Activated T-helper 1 cell treated with anti-CD3 and anti-CD28 coated beads, Interleukin-12 subunit alpha, Interleukin-12 subunit beta, Interleukin-2, Interleukin-4 antibody, amounts not matched to agents 30 ng/mL and 10 ng/mL and 1 ng/mL, durations not matched to agents 14 hours and 24 hours and 36 hours (primary cell): ENCODE data around the gene RET. TPM values are rescaled to one million over a fixed set of nuclear protein-coding genes. Genes with fewer than 3 reads are reported as not detected.

Source experiments
- DNase-seq: peaks from one replicate; pipeline ENCODE4 v3.0.0; 2021; ENCODE audit warnings: low spot score
- H3K27ac Mint-ChIP-seq: one replicate; pipeline ENCODE4 v1.8.0; 2021; ENCODE audit warnings: mild to moderate bottlenecking, mixed read lengths
- H3K27me3 Mint-ChIP-seq: one replicate; pipeline ENCODE4 v1.8.0; 2022; ENCODE audit warnings: mild to moderate bottlenecking, moderate library complexity, mixed read lengths; ENCODE audit not compliant: insufficient read depth
- H3K36me3 Mint-ChIP-seq: one replicate; pipeline ENCODE4 v1.8.0; 2021; ENCODE audit warnings: low read depth, mixed read lengths
- H3K4me1 Mint-ChIP-seq: one replicate; pipeline ENCODE4 v1.8.0; 2021; ENCODE audit warnings: low read depth, mixed read lengths
- H3K4me3 Mint-ChIP-seq: one replicate; pipeline ENCODE4 v1.8.0; 2021; ENCODE audit warnings: mild to moderate bottlenecking, moderate library complexity, mixed read lengths
- H3K9me3 Mint-ChIP-seq: one replicate; pipeline ENCODE4 v1.8.0; 2021; ENCODE audit warnings: mixed read lengths
- intact Hi-C: fragments of 100-400 bp; cut with micrococcal nuclease; formaldehyde crosslinking; loops from one replicate; pipeline ENCODE4 v1.15.1; 2024
- total RNA-seq: library from RNA; stranded (reverse); gene quantifications from 2 replicates; pipeline ENCODE4 v1.2.3, GENCODE V29; 2022

The RET gene
- total RNA-seq, 1 donor from 2014 or later = 0.31 TPM

DNA sequence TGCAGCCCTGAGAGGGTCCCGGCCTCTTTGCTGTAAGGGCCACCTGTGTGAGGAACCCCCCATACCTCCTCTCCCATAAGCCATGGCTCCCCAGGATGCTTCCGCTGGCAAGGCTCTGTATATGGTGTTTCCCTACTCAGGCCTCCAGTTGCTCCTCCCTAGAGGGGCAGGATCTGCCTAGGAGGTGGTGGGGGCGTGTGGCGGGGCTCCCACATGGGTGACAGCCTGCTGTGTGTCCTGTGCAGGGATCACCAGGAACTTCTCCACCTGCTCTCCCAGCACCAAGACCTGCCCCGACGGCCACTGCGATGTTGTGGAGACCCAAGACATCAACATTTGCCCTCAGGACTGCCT is 35.7 kb downstream of the RET start:
- H3K27ac Mint-ChIP-seq = no peak overlapping the region
- H3K9me3 Mint-ChIP-seq = no peaks in the 10 kb centered on the region
- DNase-seq = no peak
- intact Hi-C loops = no loop called here
- H3K27me3 Mint-ChIP-seq = no peaks in the 10 kb centered on the region
- H3K4me1 Mint-ChIP-seq = peaks cover 10% of the 10 kb centered on the region
- no peak overlapping the region for H3K4me3 Mint-ChIP-seq
- H3K36me3 Mint-ChIP-seq = no peaks in the 10 kb centered on the region

DNA sequence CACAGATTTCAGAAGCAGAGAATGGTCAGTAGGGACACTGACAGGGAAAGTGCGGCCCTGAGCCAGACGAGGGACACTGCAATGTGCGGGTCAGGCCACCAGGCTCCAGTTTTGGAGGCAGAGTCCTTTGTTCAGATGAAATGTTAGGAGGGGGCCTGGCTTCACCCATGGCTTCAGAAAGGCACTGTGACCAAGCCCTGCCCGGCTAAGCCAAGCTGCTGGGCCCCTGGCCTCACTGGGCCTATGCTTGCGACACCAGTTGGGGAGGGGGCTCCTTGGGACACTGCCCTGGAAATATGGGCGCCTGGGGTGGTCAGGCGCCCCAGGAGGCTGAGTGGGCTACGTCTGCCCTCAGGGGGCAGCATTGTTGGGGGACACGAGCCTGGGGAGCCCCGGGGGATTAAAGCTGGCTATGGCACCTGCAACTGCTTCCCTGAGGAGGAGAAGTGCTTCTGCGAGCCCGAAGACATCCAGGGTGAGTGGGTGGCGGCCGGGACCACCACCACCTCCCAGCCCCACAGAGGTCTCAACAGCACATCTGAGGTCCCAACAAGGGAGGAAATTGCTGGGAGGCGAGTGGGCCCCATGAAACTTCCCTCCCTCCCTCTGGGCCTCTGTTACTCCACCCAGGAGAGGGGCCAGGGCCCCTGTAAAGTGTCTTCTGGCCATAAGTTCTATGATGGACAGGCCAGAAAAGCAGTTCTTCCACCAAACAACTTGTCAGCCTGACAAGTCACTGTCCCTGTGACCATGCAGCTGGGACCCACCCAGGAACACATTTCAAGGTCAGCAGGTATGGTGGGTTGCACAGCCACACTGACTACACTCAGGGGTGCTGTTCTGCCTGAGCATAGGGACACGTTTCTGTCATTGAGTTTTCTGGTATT is 36.6 kb downstream of the RET start:
- no peaks in the 10 kb centered on the region for H3K36me3 Mint-ChIP-seq
- DNase-seq = no peak
- H3K9me3 Mint-ChIP-seq = no peaks in the 10 kb centered on the region
- intact Hi-C loops = no loop called here
- no peak overlapping the region for H3K4me3 Mint-ChIP-seq
- H3K27me3 Mint-ChIP-seq = no peaks in the 10 kb centered on the region
- H3K4me1 Mint-ChIP-seq = peaks cover 10% of the 10 kb centered on the region
- H3K27ac Mint-ChIP-seq = no peak overlapping the region

DNA sequence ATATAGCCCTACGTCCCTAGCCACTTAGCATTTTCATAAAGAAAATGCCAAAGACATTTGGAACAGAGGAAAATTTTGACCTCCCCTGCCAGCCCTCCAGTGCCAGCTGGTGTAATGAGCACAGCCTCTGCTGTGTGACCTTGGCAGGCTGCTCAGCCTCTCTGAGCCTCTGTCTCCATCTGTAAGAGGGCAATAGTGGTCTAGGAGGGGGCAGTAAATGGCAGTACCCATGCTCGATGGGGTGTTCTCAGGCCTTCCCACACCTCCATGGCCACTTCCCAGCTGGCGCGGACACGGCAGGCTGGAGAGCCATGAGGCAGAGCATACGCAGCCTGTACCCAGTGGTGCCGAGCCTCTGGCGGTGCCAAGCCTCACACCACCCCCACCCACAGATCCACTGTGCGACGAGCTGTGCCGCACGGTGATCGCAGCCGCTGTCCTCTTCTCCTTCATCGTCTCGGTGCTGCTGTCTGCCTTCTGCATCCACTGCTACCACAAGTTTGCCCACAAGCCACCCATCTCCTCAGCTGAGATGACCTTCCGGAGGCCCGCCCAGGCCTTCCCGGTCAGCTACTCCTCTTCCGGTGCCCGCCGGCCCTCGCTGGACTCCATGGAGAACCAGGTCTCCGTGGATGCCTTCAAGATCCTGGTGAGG is 37.3 kb downstream of the RET start:
- DNase-seq = no peak
- Mint-ChIP-seq H3K36me3 (no peaks in the 10 kb centered on the region), H3K27ac (no peak overlapping the region), H3K27me3 (no peaks in the 10 kb centered on the region), H3K4me3 (no peak overlapping the region), H3K9me3 (no peaks in the 10 kb centered on the region), H3K4me1 (peaks cover 16% of the 10 kb centered on the region)
- intact Hi-C loops = no loop called here

DNA sequence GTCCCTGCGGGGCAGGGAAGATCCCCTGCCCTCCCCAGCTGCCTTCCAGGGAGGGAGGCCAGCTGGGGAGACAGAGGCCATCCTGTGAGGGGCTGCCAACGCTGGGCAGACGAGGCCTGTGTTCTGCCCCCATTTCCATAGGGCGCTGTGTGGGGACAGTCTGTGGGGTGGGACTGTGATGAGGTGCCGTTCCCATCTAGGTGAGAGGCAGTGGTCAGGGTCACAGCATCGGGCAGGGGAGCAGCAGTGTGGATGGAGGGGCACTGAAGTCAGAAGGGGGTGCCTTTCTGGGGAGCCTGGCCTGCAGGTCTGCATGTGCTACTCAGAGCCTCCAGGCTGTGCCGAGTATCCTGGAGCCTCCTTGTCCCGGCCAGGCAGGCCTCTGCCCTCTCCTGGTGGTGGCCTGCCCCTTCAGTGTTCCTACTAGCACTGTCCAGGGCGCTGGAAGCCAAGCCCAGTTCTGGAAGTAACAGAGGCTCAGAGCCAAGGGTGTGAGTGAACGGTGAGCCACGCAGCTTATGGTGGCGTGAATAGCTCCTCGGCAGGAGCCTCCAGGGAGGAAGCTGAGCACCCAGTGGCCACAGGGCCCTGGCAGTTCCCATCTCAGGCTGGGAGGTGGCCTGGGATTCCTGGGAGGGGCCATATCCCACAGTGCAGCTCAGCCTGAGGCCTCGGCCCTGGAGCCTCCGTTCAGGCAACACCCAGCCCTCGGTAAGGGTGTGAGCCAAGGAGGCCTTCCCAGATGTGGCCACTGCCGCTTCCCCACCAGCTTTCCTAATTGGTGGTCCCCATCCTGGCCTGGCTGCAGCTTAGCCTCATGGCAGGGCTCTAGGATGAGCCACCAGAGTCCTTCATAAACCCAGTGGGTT is 38.1 kb downstream of the RET start:
- intact Hi-C loops = no loop called here
- H3K4me1 Mint-ChIP-seq = peaks cover 22% of the 10 kb centered on the region
- no peaks in the 10 kb centered on the region for H3K27me3 Mint-ChIP-seq
- DNase-seq = no peak
- H3K27ac Mint-ChIP-seq = no peak overlapping the region
- no peak overlapping the region for H3K4me3 Mint-ChIP-seq
- no peaks in the 10 kb centered on the region for H3K36me3 Mint-ChIP-seq
- H3K9me3 Mint-ChIP-seq = no peaks in the 10 kb centered on the region

DNA sequence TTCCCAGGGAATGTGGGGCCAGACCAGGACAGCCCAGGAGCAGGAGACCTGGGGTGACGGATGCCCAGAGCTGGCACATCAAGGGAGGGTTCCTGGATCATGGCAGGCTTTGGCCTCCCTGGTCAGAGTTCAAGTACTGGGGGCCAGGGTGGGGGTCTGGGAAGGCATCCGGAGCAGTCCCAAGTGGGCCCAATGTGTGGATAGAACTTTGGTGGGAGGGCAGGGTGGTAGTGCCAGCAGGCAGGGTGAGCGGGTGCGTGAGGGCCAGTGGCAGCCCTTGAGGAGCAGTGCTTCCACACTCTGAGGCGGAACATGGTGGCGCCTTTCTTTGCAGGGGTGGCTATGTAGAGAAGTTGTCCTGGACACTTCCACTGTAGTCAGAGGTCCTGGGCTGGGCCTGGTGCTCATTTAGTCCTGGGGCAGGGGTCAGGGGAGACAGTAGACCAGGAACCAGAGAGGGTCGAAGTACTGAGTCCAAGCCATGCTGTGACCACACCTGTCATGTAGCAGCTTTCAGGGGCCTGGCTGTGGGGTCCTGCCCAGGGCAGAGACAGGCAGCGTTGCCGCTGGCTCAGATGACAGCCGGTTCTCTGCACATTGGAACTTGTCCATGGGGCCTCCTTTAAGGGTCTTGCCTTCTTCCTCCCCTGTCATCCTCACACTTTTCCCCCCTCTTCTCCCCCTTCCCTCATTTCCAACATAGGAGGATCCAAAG is 39.2 kb downstream of the RET start:
- Mint-ChIP-seq H3K27ac (no peak overlapping the region), H3K27me3 (no peaks in the 10 kb centered on the region), H3K36me3 (no peaks in the 10 kb centered on the region), H3K4me3 (no peak overlapping the region), H3K4me1 (peaks cover 24% of the 10 kb centered on the region), H3K9me3 (no peaks in the 10 kb centered on the region)
- no peak for DNase-seq
- intact Hi-C loops = no loop called here

DNA sequence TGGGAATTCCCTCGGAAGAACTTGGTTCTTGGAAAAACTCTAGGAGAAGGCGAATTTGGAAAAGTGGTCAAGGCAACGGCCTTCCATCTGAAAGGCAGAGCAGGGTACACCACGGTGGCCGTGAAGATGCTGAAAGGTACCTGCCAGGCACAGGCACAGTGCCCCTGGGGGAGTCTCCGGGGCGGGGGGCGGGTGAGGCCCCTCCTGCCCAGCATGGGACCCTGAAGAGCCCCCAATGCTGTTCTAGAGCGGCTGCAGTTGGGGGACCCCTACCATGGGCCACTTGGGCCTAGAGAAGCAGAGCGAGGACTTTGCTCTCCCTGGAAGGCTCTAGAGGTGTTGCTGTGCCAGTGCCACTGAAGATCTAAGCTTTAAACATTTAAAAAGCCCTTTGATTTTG is 39.7 kb downstream of the RET start:
- DNase-seq = no peak
- Mint-ChIP-seq H3K27me3 (no peaks in the 10 kb centered on the region), H3K36me3 (no peaks in the 10 kb centered on the region), H3K4me1 (peaks cover 29% of the 10 kb centered on the region), H3K4me3 (no peak overlapping the region), H3K27ac (no peak overlapping the region), H3K9me3 (no peaks in the 10 kb centered on the region)
- intact Hi-C loops = no loop called here

DNA sequence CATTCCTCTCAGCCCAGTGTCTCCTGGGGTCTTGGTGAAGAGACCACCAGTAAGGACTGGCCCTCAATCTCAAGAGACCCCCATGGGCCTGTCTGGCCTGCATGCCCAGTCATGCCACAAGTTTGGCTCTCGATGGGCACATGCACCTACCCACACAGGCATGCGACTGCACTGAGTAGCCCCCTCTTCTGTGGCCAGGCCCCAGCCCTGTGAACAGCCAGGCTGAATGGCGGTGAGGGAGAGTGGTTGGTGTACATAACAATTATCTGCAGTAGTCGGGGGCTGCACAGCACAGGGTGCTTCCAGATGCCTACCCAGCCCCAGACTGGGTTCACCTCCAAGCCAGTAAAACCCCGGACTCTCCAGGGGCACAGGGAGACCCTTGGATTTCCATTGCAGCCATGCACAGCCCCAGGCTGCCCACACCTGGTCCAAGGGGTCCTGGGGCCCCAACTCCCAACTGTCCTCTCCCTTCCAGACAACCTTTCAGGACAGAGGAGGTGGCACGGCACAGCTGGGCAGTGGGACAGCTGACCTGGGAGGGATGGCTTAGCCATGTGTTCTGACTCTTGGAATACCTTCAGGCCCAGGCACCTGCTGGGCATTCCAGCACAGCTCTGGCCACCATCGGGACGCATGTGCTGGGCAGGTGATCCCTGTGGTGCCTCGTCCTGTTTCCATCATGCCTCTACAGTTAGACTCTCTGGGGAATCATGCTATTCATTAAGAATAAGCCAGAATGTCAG is 40.3 kb downstream of the RET start:
- Mint-ChIP-seq H3K4me3 (no peak overlapping the region), H3K9me3 (no peaks in the 10 kb centered on the region), H3K4me1 (peaks cover 35% of the 10 kb centered on the region), H3K27me3 (no peaks in the 10 kb centered on the region), H3K27ac (no peak overlapping the region), H3K36me3 (no peaks in the 10 kb centered on the region)
- intact Hi-C loops = no loop called here
- no peak for DNase-seq

DNA sequence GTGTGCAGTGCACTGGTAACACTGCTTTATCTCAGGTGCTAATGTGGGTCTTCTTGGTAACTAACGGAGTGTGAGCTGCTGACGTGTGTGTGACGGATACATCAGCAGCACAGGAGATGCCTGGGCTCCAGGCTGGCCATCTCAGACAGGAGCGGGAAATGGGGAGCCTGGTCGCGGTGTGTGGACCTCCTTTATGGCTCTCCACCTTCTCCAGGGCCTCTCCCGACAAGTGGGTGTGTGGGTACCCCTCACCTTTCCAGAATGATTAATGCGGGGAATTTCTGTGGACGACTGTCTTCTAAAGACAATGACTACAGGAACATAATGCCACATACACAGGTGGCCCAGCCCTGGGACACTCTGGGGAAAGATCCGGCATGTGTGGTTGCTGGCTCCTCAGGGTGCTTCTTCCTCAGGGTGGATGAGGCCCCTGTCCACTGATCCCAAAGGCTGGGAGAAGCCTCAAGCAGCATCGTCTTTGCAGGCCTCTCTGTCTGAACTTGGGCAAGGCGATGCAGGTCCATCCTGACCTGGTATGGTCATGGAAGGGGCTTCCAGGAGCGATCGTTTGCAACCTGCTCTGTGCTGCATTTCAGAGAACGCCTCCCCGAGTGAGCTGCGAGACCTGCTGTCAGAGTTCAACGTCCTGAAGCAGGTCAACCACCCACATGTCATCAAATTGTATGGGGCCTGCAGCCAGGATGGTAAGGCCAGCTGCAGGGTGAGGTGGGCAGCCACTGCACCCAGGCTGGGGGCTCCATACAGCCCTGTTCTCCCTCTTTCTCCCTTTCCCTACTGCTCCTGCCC is 41.1 kb downstream of the RET start:
- Mint-ChIP-seq H3K4me3 (no peak overlapping the region), H3K27ac (no peak overlapping the region)
- intact Hi-C loops = no loop called here

DNA sequence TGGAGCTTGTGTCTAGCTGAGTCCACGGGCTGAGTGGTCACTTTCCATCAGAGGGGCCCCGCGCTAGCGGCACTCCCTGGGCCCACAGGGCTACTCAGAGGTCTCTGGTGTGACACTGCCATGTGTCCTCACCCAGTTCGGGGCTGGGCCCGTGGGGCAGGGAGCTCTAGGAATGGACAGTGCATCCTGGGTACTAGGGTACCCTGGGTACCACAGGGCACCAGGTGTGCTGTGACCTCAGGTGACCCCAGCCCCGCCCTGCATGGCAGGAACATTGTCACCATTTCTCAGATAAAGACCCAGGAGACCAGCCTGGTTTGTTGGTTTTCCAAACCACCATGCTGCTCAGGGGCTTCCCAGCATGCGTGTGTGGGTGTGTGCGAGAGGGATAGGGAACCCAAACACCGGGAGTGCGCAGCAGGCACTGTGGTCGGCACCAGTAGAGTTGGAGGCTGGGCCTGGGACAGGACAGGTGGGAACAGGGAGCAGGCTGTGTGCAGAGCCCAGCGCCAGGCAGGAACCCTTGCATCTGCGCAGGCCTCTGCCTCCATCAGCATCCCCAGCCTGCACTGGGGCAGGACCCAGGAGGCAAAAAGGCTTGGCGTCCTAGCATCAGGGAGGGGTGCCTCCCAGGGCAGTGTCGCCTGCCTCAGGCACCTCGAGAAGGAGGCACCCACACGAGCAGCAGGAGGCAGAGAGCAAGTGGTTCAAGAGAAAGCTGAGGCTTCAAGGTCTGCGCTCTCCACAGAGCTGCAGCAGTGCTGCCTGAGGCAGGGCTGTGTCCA is 42.0 kb downstream of the RET start:
- peak overlapping the region; percentile 70 for H3K27ac Mint-ChIP-seq
- H3K36me3 Mint-ChIP-seq = no peaks in the 10 kb centered on the region
- no peaks in the 10 kb centered on the region for H3K27me3 Mint-ChIP-seq
- H3K9me3 Mint-ChIP-seq = no peaks in the 10 kb centered on the region
- DNase-seq = no peak
- peaks cover 49% of the 10 kb centered on the region for H3K4me1 Mint-ChIP-seq
- no peak overlapping the region for H3K4me3 Mint-ChIP-seq
- intact Hi-C loops = no loop called here

More for the DNA sequence above, 41.1 kb downstream of the RET start:
- Mint-ChIP-seq H3K4me1 (peaks cover 43% of the 10 kb centered on the region), H3K36me3 (no peaks in the 10 kb centered on the region), H3K27me3 (no peaks in the 10 kb centered on the region), H3K9me3 (no peaks in the 10 kb centered on the region)
- no peak for DNase-seq

DNA sequence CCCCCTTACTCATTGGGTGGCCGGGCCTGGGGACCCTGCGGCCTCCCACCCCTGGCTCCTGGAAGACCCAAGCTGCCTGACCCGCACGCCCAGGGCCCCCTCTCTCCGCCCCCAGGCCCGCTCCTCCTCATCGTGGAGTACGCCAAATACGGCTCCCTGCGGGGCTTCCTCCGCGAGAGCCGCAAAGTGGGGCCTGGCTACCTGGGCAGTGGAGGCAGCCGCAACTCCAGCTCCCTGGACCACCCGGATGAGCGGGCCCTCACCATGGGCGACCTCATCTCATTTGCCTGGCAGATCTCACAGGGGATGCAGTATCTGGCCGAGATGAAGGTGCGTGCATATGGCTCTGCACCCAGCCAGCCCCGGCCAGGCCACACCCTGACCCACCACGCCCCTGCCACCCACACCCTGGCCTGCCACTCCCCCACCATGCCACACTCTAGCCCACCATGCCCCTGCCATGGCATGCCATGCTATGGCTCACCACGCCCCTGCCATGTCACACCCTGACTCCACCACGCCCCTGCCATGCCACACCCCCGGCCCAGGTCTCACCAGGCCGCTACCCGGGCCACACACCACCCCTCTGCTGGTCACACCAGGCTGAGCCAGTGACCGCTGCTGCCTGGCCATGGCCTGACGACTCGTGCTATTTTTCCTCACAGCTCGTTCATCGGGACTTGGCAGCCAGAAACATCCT is 42.7 kb downstream of the RET start:
- intact Hi-C loops = loop anchor here (1.0 to 5.0 kb wide), 4 partner anchors 14 to 243 kb away; no protein-coding TSS in a partner anchor
- peaks cover 52% of the 10 kb centered on the region for H3K4me1 Mint-ChIP-seq
- no peak overlapping the region for H3K4me3 Mint-ChIP-seq
- DNase-seq = no peak
- H3K27ac Mint-ChIP-seq = peak overlapping the region; percentile 29
- no peaks in the 10 kb centered on the region for H3K27me3 Mint-ChIP-seq
- no peaks in the 10 kb centered on the region for H3K9me3 Mint-ChIP-seq
- H3K36me3 Mint-ChIP-seq = no peaks in the 10 kb centered on the region
